Neural crest cell (in vitro differentiated cells): ENCODE data around the gene GRIN1. TPM values are rescaled to one million over a fixed set of nuclear protein-coding genes. Genes with fewer than 3 reads are reported as not detected.

ENCODE experiments used
- DNase-seq: peaks from one replicate; pipeline ENCODE4 v3.0.0; 2021; ENCODE audit warnings: low read depth, mixed read lengths, low spot score
- H3K27ac Mint-ChIP-seq: one replicate; pipeline ENCODE4 v1.8.0; 2021; ENCODE audit warnings: mild to moderate bottlenecking, mixed read lengths; ENCODE audit not compliant: unreplicated experiment
- H3K27me3 Mint-ChIP-seq: 2 replicates; pipeline ENCODE4 v1.8.0; 2021; ENCODE audit warnings: low read depth, mild to moderate bottlenecking, mixed read lengths
- H3K36me3 Mint-ChIP-seq: 2 replicates; pipeline ENCODE4 v1.8.0; 2021; ENCODE audit warnings: low read depth, mild to moderate bottlenecking, mixed read lengths
- H3K4me1 Mint-ChIP-seq: 2 replicates; pipeline ENCODE4 v1.8.0; 2021; ENCODE audit warnings: mixed read lengths
- H3K4me3 Mint-ChIP-seq: one replicate; pipeline ENCODE4 v1.8.0; 2021; ENCODE audit warnings: mild to moderate bottlenecking, mixed read lengths
- H3K9me3 Mint-ChIP-seq: 2 replicates; pipeline ENCODE4 v1.8.0; 2021; ENCODE audit warnings: mixed read lengths
- CTCF ChIP-seq: fragments of 200-600 bp; sonication (generic); conservative IDR thresholded peaks from 2 replicates; pipeline ENCODE4 v1.5.0; 2021; ENCODE audit warnings: antibody characterized with exemption, mild to moderate bottlenecking
- long read RNA-seq: library from polyadenylated mRNA; unstranded; transcript quantifications from one replicate; pipeline ENCODE4 v2.0.0, GENCODE V29; 2020
- total RNA-seq: library from RNA; stranded (reverse); gene quantifications from 2 replicates; pipeline ENCODE4 v1.2.1, GENCODE V29; 2021

GRIN1 gene
- total RNA-seq: 0.14 and 0.44 TPM in 2 replicates
- long read RNA-seq: 0 reads

- Mint-ChIP-seq H3K36me3 (no peaks in the 10 kb centered on the region), H3K4me1 (no peaks in the 10 kb centered on the region), H3K27me3 (peaks cover 96% of the 10 kb centered on the region), H3K27ac (no peak within 1 kb of the TSS), H3K9me3 (no peaks in the 10 kb centered on the region), H3K4me3 (no peak within 1 kb of the TSS)
- DNase-seq: no peak
- no peak for TF ChIP-seq CTCF
Observed at GRCh38 chr9:137138722-137139467, at the start of gene GRIN1. GRIN1 (plus strand) TSS chr9:137139154; CDS start chr9:137139487, 333 bp downstream.

- Mint-ChIP-seq H3K27me3 (peaks cover 6% of the 10 kb centered on the region), H3K4me3 (peak overlapping the region; percentile 16), H3K27ac (peak overlapping the region; percentile 54), H3K4me1 (peaks cover 23% of the 10 kb centered on the region), H3K9me3 (no peaks in the 10 kb centered on the region), H3K36me3 (no peaks in the 10 kb centered on the region)
- DNase-seq: no peak
- TF ChIP-seq CTCF: no peak
Observed at GRCh38 chr9:137089232-137089947, 49.6 kb upstream of the GRIN1 start.

GRCh38 chr9:137095664-137096517 is 43.1 kb upstream of the GRIN1 start:
- no peak overlapping the region for H3K4me3 Mint-ChIP-seq
- no peak for TF ChIP-seq CTCF
- H3K27me3 Mint-ChIP-seq: no peaks in the 10 kb centered on the region
- no peaks in the 10 kb centered on the region for H3K9me3 Mint-ChIP-seq
- no peak overlapping the region for H3K27ac Mint-ChIP-seq
- peaks cover 4% of the 10 kb centered on the region for H3K36me3 Mint-ChIP-seq
- DNase-seq: no peak
- no peaks in the 10 kb centered on the region for H3K4me1 Mint-ChIP-seq

- Mint-ChIP-seq H3K9me3 (no peaks in the 10 kb centered on the region), H3K4me1 (no peaks in the 10 kb centered on the region), H3K27ac (no peak overlapping the region), H3K4me3 (no peak overlapping the region), H3K27me3 (no peaks in the 10 kb centered on the region), H3K36me3 (peaks cover 4% of the 10 kb centered on the region)
- DNase-seq: no peak
- TF ChIP-seq CTCF: no peak
Observed at GRCh38 chr9:137096785-137097546, 42.0 kb upstream of the GRIN1 start.
